HCT116 (cell line): ENCODE measurements around the gene MPP4. TPM values are rescaled to one million over a fixed set of nuclear protein-coding genes. Genes with fewer than 3 reads are reported as not detected.

Experiments
- ATAC-seq: fragments of 200-7000 bp; cut with Tn5 transposase; 2 replicates; pipeline ENCODE4 v1.9.1; 2020; ENCODE audit warnings: mild to moderate bottlenecking, moderate library complexity
- BruUV-seq: library from RNA; stranded (reverse); fragments of 400-500 nt; replicated peaks from 2 replicates; lab custom pipeline; 2021; lab: Mats Ljungman, UMichigan
- CTCF ChIA-PET: fragments of 300-600 bp; sonication (Branson Sonifier 250); formaldehyde crosslinking; loops from one replicate; lab custom pipeline; 2021; ENCODE audit warnings: antibody characterized with exemption; lab: Charles Lee
- POLR2A ChIA-PET: fragments of 300-600, 350-600 bp; sonication (Branson Sonifier 250); formaldehyde crosslinking; loops from one replicate; lab custom pipeline; 2021; ENCODE audit warnings: antibody characterized with exemption; lab: Charles Lee
- RAD21 ChIA-PET, 2 experiments: fragments of 300-600 bp; sonication (Branson Sonifier 250); formaldehyde crosslinking; loops; one replicate each; lab custom pipeline; 2023; ENCODE audit warnings: low total read pairs in 2 of 2; ENCODE audit not compliant: uncharacterized antibody in 2 of 2, unreplicated experiment in 2 of 2, low non-redundant PET in 1 of 2; lab: Charles Lee
- DNase-seq: peaks from one replicate; pipeline ENCODE4 v3.0.0-alpha.2; 2010; ENCODE audit warnings: low read depth, low spot score
- H2AFZ ChIP-seq: fragments of 200-600 bp; shearing (Covaris generic), sonication (generic); 2 replicates; pipeline ENCODE4 v1.6.1; 2017; ENCODE audit warnings: low read depth, mixed run types, mixed read lengths, antibody characterized with exemption, low read length; ENCODE audit not compliant: poor library complexity, severe bottlenecking
- H3K27ac ChIP-seq: 2 replicates; pipeline ENCODE4 v1.5.1; 2012; ENCODE audit warnings: low read depth, low read length
- H3K27me3 ChIP-seq: fragments of 200-600 bp; sonication (generic); 2 replicates; pipeline ENCODE4 v1.6.1; 2016; ENCODE audit warnings: mixed run types, low read length, mixed read lengths; ENCODE audit not compliant: insufficient read depth
- H3K36me3 ChIP-seq, 2 experiments: fragments of 200-500 bp in 1 of 2; fragments of 200-600 bp in 1 of 2; sonication (Bioruptor generic) in 1 of 2; sonication (generic) in 1 of 2; 2 replicates each; pipeline versions ENCODE4 v1.5.1 to v1.6.1; 2014 to 2016; ENCODE audit warnings: low read length in 2 of 2, inconsistent platforms in 1 of 2, mixed read lengths in 1 of 2, mixed run types in 1 of 2; ENCODE audit not compliant: insufficient read depth in 2 of 2, control insufficient read depth in 1 of 2
- H3K4me1 ChIP-seq, 2 experiments: fragments of 200-600 bp in 1 of 2; sonication (generic) in 1 of 2; 2 replicates each; pipeline versions ENCODE4 v1.5.1 to v1.6.1; 2012 to 2017; ENCODE audit warnings: low read length in 2 of 2, inconsistent platforms in 1 of 2, mild to moderate bottlenecking in 1 of 2, mixed read lengths in 1 of 2, mixed run types in 1 of 2, moderate library complexity in 1 of 2; ENCODE audit not compliant: insufficient read depth in 2 of 2, control insufficient read depth in 1 of 2
- H3K4me2 ChIP-seq: fragments of 200-600 bp; sonication (generic); 2 replicates; pipeline ENCODE4 v1.6.1; 2017; ENCODE audit warnings: mixed run types, low read length, mixed read lengths
- H3K4me3 ChIP-seq, 2 experiments: fragments of 200-600 bp in 1 of 2; sonication (generic) in 1 of 2; replicated peaks in 1 of 2; 2 replicates each; pipeline ENCODE4 v1.5.1; 2011 to 2016; ENCODE audit warnings: low read length in 2 of 2, control low read depth in 1 of 2, low read depth in 1 of 2, mild to moderate bottlenecking in 1 of 2, mixed read lengths in 1 of 2, mixed run types in 1 of 2
- H3K79me2 ChIP-seq: fragments of 200-600 bp; sonication (generic); 2 replicates; pipeline ENCODE4 v1.6.1; 2017; ENCODE audit warnings: mild to moderate bottlenecking, mixed run types, low read length, moderate library complexity, mixed read lengths; ENCODE audit not compliant: insufficient read depth
- H3K9ac ChIP-seq: fragments of 200-600 bp; sonication (generic); 2 replicates; pipeline ENCODE4 v1.6.1; 2016; ENCODE audit warnings: low read length, mixed read lengths
- H3K9me2 ChIP-seq: fragments of 200-600 bp; sonication (generic), shearing (Covaris generic); 2 replicates; pipeline ENCODE4 v1.6.1; 2017; ENCODE audit warnings: mixed run types, mild to moderate bottlenecking, moderate library complexity; ENCODE audit not compliant: insufficient read depth
- H3K9me3 ChIP-seq, 2 experiments: fragments of 200-500 bp in 1 of 2; fragments of 200-600 bp in 1 of 2; sonication (Bioruptor generic) in 1 of 2; sonication (generic) in 1 of 2; 2 replicates each; pipeline ENCODE4 v1.6.1; 2014 to 2017; ENCODE audit warnings: low read length in 2 of 2, mixed read lengths in 2 of 2, inconsistent platforms in 1 of 2, low read depth in 1 of 2, mild to moderate bottlenecking in 1 of 2, mixed run types in 1 of 2, moderate library complexity in 1 of 2; ENCODE audit not compliant: control insufficient read depth in 1 of 2, insufficient read depth in 1 of 2
- H4K20me1 ChIP-seq: fragments of 200-600 bp; sonication (generic), shearing (Covaris generic); 2 replicates; pipeline ENCODE4 v1.6.1; 2017; ENCODE audit warnings: mixed run types, mild to moderate bottlenecking, moderate library complexity; ENCODE audit not compliant: insufficient read depth
- CEBPB ChIP-seq: IDR thresholded peaks from 2 replicates; pipeline ENCODE4 v1.6.1; 2012; ENCODE audit warnings: low read depth
- CTCF ChIP-seq, 3 experiments: fragments of 200-600 bp in 1 of 3; sonication (generic) in 1 of 3; IDR thresholded peaks in 2 of 3; conservative IDR thresholded peaks in 1 of 3; 2 replicates each; pipeline ENCODE4 v1.5.1; 2012 to 2017; ENCODE audit warnings: low read depth in 2 of 3, low read length in 2 of 3, antibody characterized with exemption in 1 of 3, borderline replicate concordance in 1 of 3, control low read depth in 1 of 3, mild to moderate bottlenecking in 1 of 3, mixed read lengths in 1 of 3, mixed run types in 1 of 3, moderate library complexity in 1 of 3; ENCODE audit not compliant: insufficient read depth in 1 of 3
- EGR1 ChIP-seq: IDR thresholded peaks from 2 replicates; pipeline ENCODE4 v1.6.1; 2012; ENCODE audit warnings: low read depth
- ELF1 ChIP-seq: IDR thresholded peaks from 2 replicates; pipeline ENCODE4 v1.6.1; 2012; ENCODE audit warnings: low read depth, borderline replicate concordance
- EZH2 ChIP-seq: fragments of 200-600 bp; sonication (generic); IDR thresholded peaks from 2 replicates; pipeline ENCODE4 v1.6.1; 2017; ENCODE audit warnings: antibody characterized with exemption, mixed run types
- FOSL1 ChIP-seq: IDR thresholded peaks from 2 replicates; pipeline ENCODE4 v1.6.1; 2012; ENCODE audit warnings: low read depth
- POLR2A ChIP-seq: IDR thresholded peaks from 2 replicates; pipeline ENCODE4 v1.7.0; 2011; ENCODE audit warnings: borderline replicate concordance; ENCODE audit not compliant: insufficient read depth, insufficient read length; ENCODE audit errors: extremely low read depth
- POLR2AphosphoS5 ChIP-seq: IDR thresholded peaks from 2 replicates; pipeline ENCODE4 v1.6.1; 2011; ENCODE audit warnings: mild to moderate bottlenecking, low read depth, low read length, moderate library complexity
- RAD21 ChIP-seq: IDR thresholded peaks from 2 replicates; pipeline ENCODE4 v1.6.1; 2012; ENCODE audit warnings: low read depth, mild to moderate bottlenecking
- SP1 ChIP-seq: IDR thresholded peaks from 2 replicates; pipeline ENCODE4 v1.6.1; 2012; ENCODE audit warnings: low read depth
- TCF7L2 ChIP-seq: IDR thresholded peaks from 2 replicates; pipeline ENCODE4 v1.7.0; 2011; ENCODE audit warnings: borderline replicate concordance, inconsistent platforms; ENCODE audit not compliant: insufficient read depth, insufficient read length; ENCODE audit errors: extremely low read depth
- YY1 ChIP-seq: IDR thresholded peaks from 2 replicates; pipeline ENCODE4 v1.6.1; 2011; ENCODE audit warnings: low read length, low read depth, moderate library complexity, mild to moderate bottlenecking; ENCODE audit not compliant: insufficient replicate concordance; ENCODE audit errors: extremely low read depth
- ZFX ChIP-seq: fragments of 450-650 bp; IDR thresholded peaks from 2 replicates; pipeline ENCODE4 v1.6.1; 2017
- ZNF274 ChIP-seq: fragments of 200-500 bp; sonication (Bioruptor generic); IDR thresholded peaks from 2 replicates; pipeline ENCODE4 v1.6.1; 2014; ENCODE audit warnings: mild to moderate bottlenecking, low read depth, low read length, inconsistent platforms
- intact Hi-C: fragments of 100-400 bp; cut with micrococcal nuclease; formaldehyde crosslinking; loops from 2 replicates; pipeline ENCODE4 v1.10.0; 2022
- total RNA-seq: library from RNA; stranded (reverse); gene quantifications from one replicate; pipeline ENCODE4 v1.2.1, GENCODE V29; 2021; ENCODE audit not compliant: unreplicated experiment
- TF ChIP-seq, protein P1 (sequence below): IDR thresholded peaks from 2 replicates; pipeline ENCODE4 v1.6.1; 2012
- TF ChIP-seq, protein P2 (sequence below): IDR thresholded peaks from 2 replicates; pipeline ENCODE4 v1.6.1; 2011; ENCODE audit warnings: mild to moderate bottlenecking, low read length, moderate library complexity; ENCODE audit not compliant: insufficient replicate concordance; ENCODE audit errors: extremely low read depth

MPP4 gene
- total RNA-seq, 1 experiment from 2014 or later, result 0.32 TPM

DNA sequence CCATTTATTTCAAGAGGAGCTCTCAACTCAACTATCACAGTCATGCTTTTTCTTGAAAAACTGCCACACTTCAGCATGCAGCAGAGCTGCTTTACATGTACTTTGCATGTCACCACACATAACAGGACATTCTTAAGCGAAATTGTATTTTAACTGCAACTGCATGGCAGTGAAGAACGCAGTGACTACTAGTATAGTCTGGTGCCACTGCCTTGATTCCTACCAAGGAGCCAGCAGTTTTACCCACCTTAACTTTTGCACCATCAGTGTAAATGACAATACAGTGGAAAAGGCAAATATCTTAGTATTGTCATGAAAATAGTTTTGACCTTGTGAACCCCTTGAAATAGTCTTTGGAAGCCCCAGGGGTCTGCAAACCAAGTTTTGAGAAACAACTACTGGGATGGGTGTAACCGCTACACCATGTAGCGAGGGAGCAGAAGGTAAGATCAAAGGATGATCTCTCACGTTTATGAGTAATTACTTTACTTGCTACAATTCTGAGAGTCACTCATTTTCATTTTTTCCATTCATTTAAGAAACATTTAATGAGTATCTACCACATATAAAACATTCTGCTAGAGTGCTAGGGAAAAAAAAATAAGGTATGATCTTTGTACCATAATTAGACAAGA, 32.3 kb upstream of the MPP4 start:
- CTCF ChIA-PET, result no interaction called here

DNA sequence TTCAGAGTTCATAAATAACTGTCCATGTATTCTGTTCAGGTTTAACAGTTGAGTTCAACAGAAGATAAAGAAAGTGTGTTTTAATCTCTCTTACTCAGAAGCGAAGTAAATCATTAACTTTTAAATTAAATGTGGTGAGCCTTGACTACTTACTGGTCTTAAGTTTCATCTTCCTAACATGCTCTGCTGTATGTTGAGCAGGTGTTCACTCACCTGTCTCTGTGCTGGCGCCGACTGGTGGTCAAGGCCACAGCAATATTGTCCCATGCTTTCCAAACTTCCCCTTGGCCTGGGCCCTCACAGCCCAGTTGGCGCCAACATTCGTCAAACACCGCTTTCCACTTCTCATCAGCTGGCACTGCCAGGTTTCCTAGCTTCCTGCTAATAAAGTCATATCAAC, 17.0 kb upstream of the MPP4 start:
- no peak overlapping the region for H3K9ac ChIP-seq
- no peak overlapping the region for H3K27ac ChIP-seq
- ChIA-PET RAD21 (no interaction called here), POLR2A (no interaction called here), CTCF (no interaction called here)
- BruUV-seq, result no TSS peak
- H2AFZ ChIP-seq, result no peak overlapping the region
- H3K27me3 ChIP-seq, result no peaks in the 10 kb centered on the region
- no peaks in the 10 kb centered on the region for H3K4me1 ChIP-seq
- no peak overlapping the region for H3K4me3 ChIP-seq
- H3K4me2 ChIP-seq, result no peak overlapping the region
- H3K9me3 ChIP-seq, result no peaks in the 10 kb centered on the region
- no peaks in the 10 kb centered on the region for H3K9me2 ChIP-seq
- H3K79me2 ChIP-seq, result no peaks in the 10 kb centered on the region
- intact Hi-C loops, result no loop called here
- H3K36me3 ChIP-seq, result peaks cover 15 to 16% of the 10 kb centered on the region in 2 experiments; a peak in 2 of 4 replicates
- ATAC-seq (no peak), DNase-seq (no peak)
- H4K20me1 ChIP-seq, result no peaks in the 10 kb centered on the region
- TF ChIP-seq, protein P1, sequence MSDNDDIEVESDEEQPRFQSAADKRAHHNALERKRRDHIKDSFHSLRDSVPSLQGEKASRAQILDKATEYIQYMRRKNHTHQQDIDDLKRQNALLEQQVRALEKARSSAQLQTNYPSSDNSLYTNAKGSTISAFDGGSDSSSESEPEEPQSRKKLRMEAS, result no peak
- TF ChIP-seq EGR1 (no peak), SP1 (no peak), FOSL1 (no peak), RAD21 (no peak), POLR2A (no peak), ELF1 (no peak), ZNF274 (no peak), POLR2AphosphoS5 (no peak), ZFX (no peak), EZH2 (no peak), CTCF (IDR thresholded peaks at IDR 0.05 in 2 of 3, conservative IDR thresholded peaks at IDR 0.05 in 1 of 3; ENCODE audit: borderline replicate concordance in 1 of 3, insufficient read depth in 1 of 3, low read depth in 2 of 3, low read length in 2 of 3) (no peak), CEBPB (no peak), YY1 (no peak)
- TF ChIP-seq, protein P2, sequence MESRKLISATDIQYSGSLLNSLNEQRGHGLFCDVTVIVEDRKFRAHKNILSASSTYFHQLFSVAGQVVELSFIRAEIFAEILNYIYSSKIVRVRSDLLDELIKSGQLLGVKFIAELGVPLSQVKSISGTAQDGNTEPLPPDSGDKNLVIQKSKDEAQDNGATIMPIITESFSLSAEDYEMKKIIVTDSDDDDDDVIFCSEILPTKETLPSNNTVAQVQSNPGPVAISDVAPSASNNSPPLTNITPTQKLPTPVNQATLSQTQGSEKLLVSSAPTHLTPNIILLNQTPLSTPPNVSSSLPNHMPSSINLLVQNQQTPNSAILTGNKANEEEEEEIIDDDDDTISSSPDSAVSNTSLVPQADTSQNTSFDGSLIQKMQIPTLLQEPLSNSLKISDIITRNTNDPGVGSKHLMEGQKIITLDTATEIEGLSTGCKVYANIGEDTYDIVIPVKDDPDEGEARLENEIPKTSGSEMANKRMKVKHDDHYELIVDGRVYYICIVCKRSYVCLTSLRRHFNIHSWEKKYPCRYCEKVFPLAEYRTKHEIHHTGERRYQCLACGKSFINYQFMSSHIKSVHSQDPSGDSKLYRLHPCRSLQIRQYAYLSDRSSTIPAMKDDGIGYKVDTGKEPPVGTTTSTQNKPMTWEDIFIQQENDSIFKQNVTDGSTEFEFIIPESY, result no peak

More for the DNA sequence above, 32.3 kb upstream of the MPP4 start:
- intact Hi-C loops, result no loop called here
- Histone ChIP-seq H3K27me3 (no peaks in the 10 kb centered on the region), H3K27ac (no peak overlapping the region), H3K9me2 (no peaks in the 10 kb centered on the region), H3K9me3 (no peaks in the 10 kb centered on the region), H3K79me2 (no peaks in the 10 kb centered on the region), H3K9ac (no peak overlapping the region), H2AFZ (no peak overlapping the region), H3K4me1 (no peaks in the 10 kb centered on the region), H4K20me1 (no peaks in the 10 kb centered on the region), H3K4me3 (no peak overlapping the region), H3K4me2 (no peak overlapping the region), H3K36me3 (peaks cover 0 to 3% of the 10 kb centered on the region in 2 experiments; a peak in 2 of 4 replicates)
- no peak for TF ChIP-seq ZFX
- no peak for TF ChIP-seq TCF7L2
- BruUV-seq, result no TSS peak
- POLR2A ChIA-PET, result no interaction called here
- RAD21 ChIA-PET, result no interaction called here
- ATAC-seq, result no peak
- no peak for DNase-seq
